CD14-positive monocyte (primary cell): ENCODE measurements around the gene OR13D1. TPM values are rescaled to one million over a fixed set of nuclear protein-coding genes. Genes with fewer than 3 reads are reported as not detected.
A peak's percentile ranks its signal among the peaks of the same experiment; 100 is the strongest.

Experiments
- DNase-seq, 3 donors: peaks; one replicate each; pipeline ENCODE4 v3.0.0-alpha.2; 2011 to 2022
- H2AFZ ChIP-seq: 2 replicates; pipeline ENCODE4 v1.6.0; 2012; ENCODE audit warnings: mild to moderate bottlenecking, low read depth, low read length, inconsistent platforms; ENCODE audit not compliant: insufficient read depth, poor library complexity, severe bottlenecking
- H3K27ac ChIP-seq, 2 donors: 1 replicate in 1 of 2; 2 replicates in 1 of 2; pipeline ENCODE4 v1.5.1; 2012 to 2013; ENCODE audit warnings: low read length in 2 of 2, control low read depth in 1 of 2, inconsistent platforms in 1 of 2, low read depth in 1 of 2, mild to moderate bottlenecking in 1 of 2
- H3K27me3 ChIP-seq, 2 donors: one replicate each; pipeline versions ENCODE4 v1.6.0 to v1.6.1; 2011 to 2013; ENCODE audit warnings: low read length in 2 of 2; ENCODE audit not compliant: control insufficient read depth in 2 of 2, insufficient read depth in 2 of 2
- H3K36me3 ChIP-seq, 2 donors: replicated peaks in 1 of 2; 1 replicate in 1 of 2; 2 replicates in 1 of 2; pipeline versions ENCODE4 v1.5.1 to v1.6.1; 2012 to 2013; ENCODE audit warnings: low read length in 2 of 2, control low read depth in 1 of 2, inconsistent platforms in 1 of 2, mild to moderate bottlenecking in 1 of 2; ENCODE audit not compliant: insufficient read depth in 2 of 2, control insufficient read depth in 1 of 2
- H3K4me1 ChIP-seq, 2 donors: 1 replicate in 1 of 2; 2 replicates in 1 of 2; pipeline versions ENCODE4 v1.5.1 to v1.6.1; 2012 to 2013; ENCODE audit warnings: low read length in 2 of 2, control low read depth in 1 of 2, inconsistent platforms in 1 of 2, mild to moderate bottlenecking in 1 of 2, moderate library complexity in 1 of 2; ENCODE audit not compliant: insufficient read depth in 2 of 2, control insufficient read depth in 1 of 2
- H3K4me2 ChIP-seq: replicated peaks from 2 replicates; pipeline ENCODE3; 2012; ENCODE audit warnings: low read length, moderate library complexity, mild to moderate bottlenecking; ENCODE audit not compliant: poor library complexity, severe bottlenecking; ENCODE audit errors: extremely low read depth
- H3K4me3 ChIP-seq, 3 experiments: fragments of 200-600 bp in 1 of 3; sonication (generic) in 1 of 3; replicated peaks in 1 of 3; 1 replicate in 2 of 3; 2 replicates in 1 of 3; pipeline ENCODE4 v1.5.1; 2011 to 2013; ENCODE audit warnings: low read length in 3 of 3, mild to moderate bottlenecking in 3 of 3, control low read depth in 2 of 3, low read depth in 2 of 3, inconsistent platforms in 1 of 3, moderate library complexity in 1 of 3
- H3K79me2 ChIP-seq: 2 replicates; pipeline ENCODE4 v1.6.0; 2012; ENCODE audit warnings: mild to moderate bottlenecking, control low read depth, inconsistent platforms, low read length, moderate library complexity; ENCODE audit not compliant: insufficient read depth
- H3K9ac ChIP-seq: 2 replicates; pipeline ENCODE4 v1.6.0; 2017; ENCODE audit warnings: low read length, mild to moderate bottlenecking; ENCODE audit not compliant: insufficient read depth, poor library complexity, severe bottlenecking
- H3K9me3 ChIP-seq, 2 donors: replicated peaks in 1 of 2; 1 replicate in 1 of 2; 2 replicates in 1 of 2; pipeline versions ENCODE4 v1.5.1 to v1.6.1; 2012 to 2013; ENCODE audit warnings: low read length in 2 of 2, control low read depth in 1 of 2; ENCODE audit not compliant: control insufficient read depth in 1 of 2, insufficient read depth in 1 of 2
- H4K20me1 ChIP-seq: 2 replicates; pipeline ENCODE4 v1.6.0; 2012; ENCODE audit warnings: mild to moderate bottlenecking, low read length, control low read depth, moderate library complexity; ENCODE audit not compliant: insufficient read depth
- H3K27ac Mint-ChIP-seq, 7 donors: one replicate each; pipeline ENCODE4 v1.8.0; 2020; ENCODE audit warnings: mild to moderate bottlenecking in 7 of 7, mixed read lengths in 7 of 7, moderate library complexity in 6 of 7, inconsistent platforms in 2 of 7
- H3K27me3 Mint-ChIP-seq, 3 donors: one replicate each; pipeline ENCODE4 v1.8.0; 2021 to 2022; ENCODE audit warnings: low read depth in 3 of 3, mild to moderate bottlenecking in 3 of 3, mixed read lengths in 3 of 3, moderate library complexity in 3 of 3, inconsistent platforms in 1 of 3
- H3K36me3 Mint-ChIP-seq, 2 donors: one replicate each; pipeline ENCODE4 v1.8.0; 2020; ENCODE audit warnings: mixed read lengths in 2 of 2, inconsistent platforms in 1 of 2, mild to moderate bottlenecking in 1 of 2
- H3K4me1 Mint-ChIP-seq: one replicate; pipeline ENCODE4 v1.8.0; 2020; ENCODE audit warnings: mild to moderate bottlenecking, mixed read lengths
- H3K4me3 Mint-ChIP-seq, 2 donors: one replicate each; pipeline ENCODE4 v1.8.0; 2020; ENCODE audit warnings: mild to moderate bottlenecking in 2 of 2, mixed read lengths in 2 of 2, moderate library complexity in 1 of 2
- H3K9me3 Mint-ChIP-seq, 7 donors: one replicate each; pipeline ENCODE4 v1.8.0; 2020 to 2022; ENCODE audit warnings: mixed read lengths in 7 of 7, mild to moderate bottlenecking in 6 of 7, moderate library complexity in 6 of 7, inconsistent platforms in 2 of 7
- WGBS: methylation state at CpG from one replicate; pipeline ENCODE4 v1.1.5; 2013; ENCODE audit warnings: missing lambda C conversion rate; ENCODE audit not compliant: insufficient coverage; 5-methylcytosine and 5-hydroxymethylcytosine counted together
- intact Hi-C, 2 donors: fragments of 100-400 bp; cut with micrococcal nuclease; formaldehyde crosslinking; loops; one replicate each; pipeline versions ENCODE4 v1.15.0 to v1.15.1; 2023
- polyA plus RNA-seq, 3 donors: library from polyadenylated mRNA; depleted of rRNA in 1 of 3; unstranded in 2 of 3; stranded (reverse) in 1 of 3; fragments of 300-500 nt in 2 of 3; fragments of >200 nt in 1 of 3; fragmentation: Illumina TruSeq in 2 of 3; gene quantifications; 1 replicate in 2 of 3; 2 replicates in 1 of 3; pipeline ENCODE4 v1.2.3, GENCODE V29; 2012 to 2021
- TF ChIP-seq, protein P1 (sequence below): fragments of 200-600 bp; IDR thresholded peaks from one replicate; pipeline ENCODE4 v1.8.0; 2022; ENCODE audit warnings: antibody characterized with exemption, mild to moderate bottlenecking

The OR13D1 gene
- polyA plus RNA-seq, 3 donors, result not detected

GRCh38 chr9:104743376-104743985 lies 49.2 kb downstream of the OR13D1 start:
- Histone ChIP-seq H3K9ac (no peak overlapping the region), H3K4me3 (no peak overlapping the region), H3K27ac (no peak overlapping the region), H3K4me1 (peaks cover 8 to 11% of the 10 kb centered on the region in 2 donors), H2AFZ (no peak overlapping the region), H4K20me1 (no peaks in the 10 kb centered on the region), H3K36me3 (no peaks in the 10 kb centered on the region), H3K79me2 (peaks cover 10% of the 10 kb centered on the region), H3K27me3 (no peaks in the 10 kb centered on the region), H3K4me2 (no peak overlapping the region), H3K9me3 (no peaks in the 10 kb centered on the region)
- no peak overlapping the region for H3K4me3 Mint-ChIP-seq
- H3K9me3 Mint-ChIP-seq, result no peaks in the 10 kb centered on the region
- no CpG with 5 or more reads among the region's 7 CpGs for WGBS
- TF ChIP-seq, protein P1, sequence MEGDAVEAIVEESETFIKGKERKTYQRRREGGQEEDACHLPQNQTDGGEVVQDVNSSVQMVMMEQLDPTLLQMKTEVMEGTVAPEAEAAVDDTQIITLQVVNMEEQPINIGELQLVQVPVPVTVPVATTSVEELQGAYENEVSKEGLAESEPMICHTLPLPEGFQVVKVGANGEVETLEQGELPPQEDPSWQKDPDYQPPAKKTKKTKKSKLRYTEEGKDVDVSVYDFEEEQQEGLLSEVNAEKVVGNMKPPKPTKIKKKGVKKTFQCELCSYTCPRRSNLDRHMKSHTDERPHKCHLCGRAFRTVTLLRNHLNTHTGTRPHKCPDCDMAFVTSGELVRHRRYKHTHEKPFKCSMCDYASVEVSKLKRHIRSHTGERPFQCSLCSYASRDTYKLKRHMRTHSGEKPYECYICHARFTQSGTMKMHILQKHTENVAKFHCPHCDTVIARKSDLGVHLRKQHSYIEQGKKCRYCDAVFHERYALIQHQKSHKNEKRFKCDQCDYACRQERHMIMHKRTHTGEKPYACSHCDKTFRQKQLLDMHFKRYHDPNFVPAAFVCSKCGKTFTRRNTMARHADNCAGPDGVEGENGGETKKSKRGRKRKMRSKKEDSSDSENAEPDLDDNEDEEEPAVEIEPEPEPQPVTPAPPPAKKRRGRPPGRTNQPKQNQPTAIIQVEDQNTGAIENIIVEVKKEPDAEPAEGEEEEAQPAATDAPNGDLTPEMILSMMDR, result peak; percentile 85
- H3K27me3 Mint-ChIP-seq, result no peaks in the 10 kb centered on the region
- intact Hi-C loops, result no loop called here
- H3K36me3 Mint-ChIP-seq, result no peaks in the 10 kb centered on the region
- no peak overlapping the region for H3K27ac Mint-ChIP-seq
- peaks cover 10% of the 10 kb centered on the region for H3K4me1 Mint-ChIP-seq
- peak; percentile 59 to 71 (median 69) for DNase-seq

Other genes starting within 250 kb of the OR13D1 start
- not detected for gene OR13F1, start 190.3 kb upstream of the OR13D1 start, polyA plus RNA-seq
- gene OR13C4, start 167.3 kb upstream of the OR13D1 start, polyA plus RNA-seq, result not detected
- not detected for gene OR13C3, start 157.7 kb upstream of the OR13D1 start, polyA plus RNA-seq
- gene OR13C8, start 125.3 kb upstream of the OR13D1 start, polyA plus RNA-seq, result not detected
- gene OR13C5, start 95.1 kb upstream of the OR13D1 start, polyA plus RNA-seq, result not detected
- not detected for gene OR13C2, start 88.9 kb upstream of the OR13D1 start, polyA plus RNA-seq
- gene OR13C9, start 76.3 kb upstream of the OR13D1 start, polyA plus RNA-seq, result not detected
- gene NIPSNAP3A, start 53.2 kb downstream of the OR13D1 start, polyA plus RNA-seq, result 100 to 1,000 TPM in 1 of 3 donors, 10 to 100 TPM in 2; 26.9 to 103 (median 97.8) TPM
- gene NIPSNAP3B, start 69.6 kb downstream of the OR13D1 start, polyA plus RNA-seq, result 1 to 10 TPM in 1 of 3 donors, under 1 TPM in 2; 0.61 to 1.1 (median 0.72) TPM
- 1 to 10 TPM; 2.0 to 5.1 (median 2.7) TPM for gene ABCA1, start 233.6 kb downstream of the OR13D1 start, polyA plus RNA-seq